Right lobe of liver (tissue), 4 donors: ENCODE data around the gene CEP20.

Experiments
- POLR2A ChIP-seq: fragments of 450-650 bp; IDR thresholded peaks from one replicate; pipeline ENCODE4 v1.6.1; 2017; ENCODE audit warnings: antibody characterized with exemption, mild to moderate bottlenecking
- TF ChIP-seq, protein P1 (sequence below), 4 donors: fragments of 200-600 bp in 3 of 4; fragments of 450-650 bp in 1 of 4; IDR thresholded peaks; one replicate each; pipeline versions ENCODE4 v1.5.1 to v1.8.0; 2016 to 2022; ENCODE audit warnings: antibody characterized with exemption in 4 of 4, mild to moderate bottlenecking in 2 of 4
- donor health status: DM: no; HTN: no; CAD: no.
- donor health status: DM: no; HTN: no; CAD: no.
- donor health status: DM: no; HTN: yes; CAD: no.

DNA sequence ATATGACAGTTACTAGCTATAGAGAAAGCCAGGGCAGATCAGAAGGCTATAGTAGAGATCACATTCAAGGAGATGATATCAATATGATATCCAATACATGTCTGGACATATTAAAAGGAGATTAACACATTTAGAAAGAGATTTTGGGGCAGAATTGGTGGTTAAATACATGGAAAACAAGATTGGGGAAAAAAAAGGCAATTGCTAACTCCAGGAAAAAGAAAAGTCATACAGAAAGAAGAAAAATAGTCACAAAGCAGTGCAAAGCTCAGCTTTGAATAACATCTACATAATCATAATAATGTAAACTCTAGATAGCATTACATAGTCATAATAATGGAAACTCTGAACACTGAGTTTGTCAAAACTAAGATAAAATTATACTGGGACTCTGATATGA lies 72.2 kb downstream of the CEP20 start:
- TF ChIP-seq, protein P1, sequence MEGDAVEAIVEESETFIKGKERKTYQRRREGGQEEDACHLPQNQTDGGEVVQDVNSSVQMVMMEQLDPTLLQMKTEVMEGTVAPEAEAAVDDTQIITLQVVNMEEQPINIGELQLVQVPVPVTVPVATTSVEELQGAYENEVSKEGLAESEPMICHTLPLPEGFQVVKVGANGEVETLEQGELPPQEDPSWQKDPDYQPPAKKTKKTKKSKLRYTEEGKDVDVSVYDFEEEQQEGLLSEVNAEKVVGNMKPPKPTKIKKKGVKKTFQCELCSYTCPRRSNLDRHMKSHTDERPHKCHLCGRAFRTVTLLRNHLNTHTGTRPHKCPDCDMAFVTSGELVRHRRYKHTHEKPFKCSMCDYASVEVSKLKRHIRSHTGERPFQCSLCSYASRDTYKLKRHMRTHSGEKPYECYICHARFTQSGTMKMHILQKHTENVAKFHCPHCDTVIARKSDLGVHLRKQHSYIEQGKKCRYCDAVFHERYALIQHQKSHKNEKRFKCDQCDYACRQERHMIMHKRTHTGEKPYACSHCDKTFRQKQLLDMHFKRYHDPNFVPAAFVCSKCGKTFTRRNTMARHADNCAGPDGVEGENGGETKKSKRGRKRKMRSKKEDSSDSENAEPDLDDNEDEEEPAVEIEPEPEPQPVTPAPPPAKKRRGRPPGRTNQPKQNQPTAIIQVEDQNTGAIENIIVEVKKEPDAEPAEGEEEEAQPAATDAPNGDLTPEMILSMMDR (IDR thresholded peaks at IDR 0.05), result no peak
- TF ChIP-seq POLR2A, result no peak
